H1 (cell line): ENCODE measurements around the gene ABCC9. TPM values are rescaled to one million over a fixed set of nuclear protein-coding genes. Genes with fewer than 3 reads are reported as not detected.
A peak's percentile ranks its signal among the peaks of the same experiment; 100 is the strongest.

Source experiments
- CTCF ChIA-PET: fragments of 300-600 bp; sonication (Branson Sonifier 250); formaldehyde crosslinking; loops from one replicate; lab custom pipeline; 2021; ENCODE audit not compliant: partially characterized antibody; lab: Charles Lee
- POLR2A ChIA-PET: fragments of 300-600 bp; sonication (Branson Sonifier 250); formaldehyde crosslinking; loops from one replicate; lab custom pipeline; 2021; ENCODE audit warnings: inconsistent platforms; ENCODE audit not compliant: partially characterized antibody; lab: Charles Lee
- DNase-seq, 2 experiments: peaks; one replicate each; pipeline versions ENCODE4 v3.0.0 to v3.0.0-alpha.2; 2010 to 2022; ENCODE audit warnings: low spot score in 2 of 2, low read depth in 1 of 2, mixed read lengths in 1 of 2
- FAIRE-seq: peaks from 2 replicates; lab custom pipeline; 2011; peaks lifted over from hg19 to GRCh38; lab: Jason Lieb, UNC
- H2AFZ ChIP-seq: 2 replicates; pipeline ENCODE4 v1.8.1; 2012; ENCODE audit warnings: low read length, inconsistent platforms
- H2AK5ac ChIP-seq: 2 replicates; pipeline ENCODE4 v1.6.1; 2013; ENCODE audit warnings: low read depth, low read length
- H2BK120ac ChIP-seq: replicated peaks from 2 replicates; pipeline ENCODE3; 2013; ENCODE audit warnings: low read depth, low read length, inconsistent platforms
- H2BK12ac ChIP-seq: 2 replicates; pipeline ENCODE4 v1.6.1; 2013; ENCODE audit warnings: low read depth, low read length
- H2BK15ac ChIP-seq: 2 replicates; pipeline ENCODE4 v1.6.1; 2013; ENCODE audit warnings: low read length
- H2BK20ac ChIP-seq: 2 replicates; pipeline ENCODE4 v1.6.1; 2013; ENCODE audit warnings: low read length
- H2BK5ac ChIP-seq: 2 replicates; pipeline ENCODE4 v1.6.1; 2013; ENCODE audit warnings: low read depth, low read length
- H3K14ac ChIP-seq: 2 replicates; pipeline ENCODE4 v1.6.1; 2013; ENCODE audit warnings: inconsistent platforms; ENCODE audit not compliant: insufficient read length
- H3K18ac ChIP-seq: 2 replicates; pipeline ENCODE4 v1.6.1; 2013; ENCODE audit warnings: low read length; ENCODE audit errors: extremely low read depth
- H3K23ac ChIP-seq: 2 replicates; pipeline ENCODE4 v1.6.1; 2013; ENCODE audit warnings: inconsistent platforms; ENCODE audit not compliant: insufficient read length
- H3K23me2 ChIP-seq: 2 replicates; pipeline ENCODE4 v1.6.1; 2013; ENCODE audit warnings: low read depth, low read length
- H3K27ac ChIP-seq: 2 replicates; pipeline ENCODE4 v1.6.1; 2011; ENCODE audit warnings: low read depth, low read length, inconsistent platforms
- H3K27me3 ChIP-seq, 4 experiments: replicated peaks in 1 of 4; 1 replicate in 1 of 4; 2 replicates in 3 of 4; pipeline versions ENCODE4 v1.6.1 to v1.8.1; 2011 to 2013; ENCODE audit warnings: low read length in 3 of 4, mild to moderate bottlenecking in 3 of 4, inconsistent platforms in 2 of 4, mixed read lengths in 2 of 4, moderate library complexity in 1 of 4; ENCODE audit not compliant: control insufficient read depth in 3 of 4, insufficient read depth in 3 of 4; ENCODE audit errors: extremely low read depth in 1 of 4
- H3K36me3 ChIP-seq, 4 experiments: 2 replicates each; pipeline versions ENCODE4 v1.6.1 to v1.8.1; 2011 to 2013; ENCODE audit warnings: mild to moderate bottlenecking in 4 of 4, low read length in 3 of 4, moderate library complexity in 2 of 4, control low read depth in 1 of 4, inconsistent platforms in 1 of 4; ENCODE audit not compliant: insufficient read depth in 4 of 4, control insufficient read depth in 2 of 4
- H3K4ac ChIP-seq: replicated peaks from 2 replicates; pipeline ENCODE3; 2013; ENCODE audit warnings: low read length, low read depth, mixed read lengths, inconsistent platforms; ENCODE audit not compliant: insufficient read length
- H3K4me1 ChIP-seq, 4 experiments: replicated peaks in 1 of 4; 1 replicate in 1 of 4; 2 replicates in 3 of 4; pipeline versions ENCODE4 v1.6.1 to v1.8.1; 2011 to 2013; ENCODE audit warnings: low read length in 3 of 4, inconsistent platforms in 2 of 4, mixed read lengths in 1 of 4; ENCODE audit not compliant: insufficient read depth in 4 of 4, control insufficient read depth in 3 of 4
- H3K4me2 ChIP-seq, 2 experiments: 2 replicates each; pipeline versions ENCODE4 v1.6.1 to v1.8.1; 2011 to 2013; ENCODE audit warnings: low read depth in 2 of 2, low read length in 2 of 2, control low read depth in 1 of 2, inconsistent platforms in 1 of 2, mild to moderate bottlenecking in 1 of 2; ENCODE audit not compliant: insufficient read depth in 1 of 2
- H3K4me3 ChIP-seq, 4 experiments: fragments of 200-600, 300-600 bp in 1 of 4; sonication (generic), shearing (Covaris generic), sonication (Bioruptor Twin) in 1 of 4; 2 replicates each; pipeline versions ENCODE4 v1.5.1 to v1.8.1; 2011 to 2016; ENCODE audit warnings: low read length in 4 of 4, low read depth in 3 of 4, control low read depth in 2 of 4, inconsistent platforms in 2 of 4, mild to moderate bottlenecking in 2 of 4, mixed read lengths in 1 of 4, moderate library complexity in 1 of 4; ENCODE audit not compliant: insufficient read depth in 2 of 4; ENCODE audit errors: extremely low read depth in 1 of 4
- H3K56ac ChIP-seq: replicated peaks from 2 replicates; pipeline ENCODE3; 2013; ENCODE audit warnings: low read depth, mild to moderate bottlenecking, mixed read lengths, low read length, inconsistent platforms; ENCODE audit not compliant: insufficient read length
- H3K79me1 ChIP-seq: 2 replicates; pipeline ENCODE4 v1.6.1; 2013; ENCODE audit warnings: low read depth, low read length, control low read depth
- H3K79me2 ChIP-seq, 2 experiments: 2 replicates each; pipeline versions ENCODE4 v1.6.1 to v1.8.1; 2012 to 2013; ENCODE audit warnings: low read length in 2 of 2, mild to moderate bottlenecking in 2 of 2, inconsistent platforms in 1 of 2; ENCODE audit not compliant: insufficient read depth in 2 of 2, control insufficient read depth in 1 of 2
- H3K9ac ChIP-seq, 4 experiments: replicated peaks in 1 of 4; 1 replicate in 1 of 4; 2 replicates in 3 of 4; pipeline versions ENCODE4 v1.6.1 to v1.8.1; 2011 to 2013; ENCODE audit warnings: low read depth in 3 of 4, low read length in 3 of 4, control low read depth in 2 of 4, mild to moderate bottlenecking in 2 of 4, moderate library complexity in 2 of 4, inconsistent platforms in 1 of 4; ENCODE audit errors: extremely low read depth in 1 of 4
- H3K9me3 ChIP-seq, 2 experiments: 2 replicates each; pipeline versions ENCODE4 v1.6.1 to v1.8.1; 2012 to 2013; ENCODE audit warnings: mild to moderate bottlenecking in 2 of 2, moderate library complexity in 2 of 2, control low read depth in 1 of 2, inconsistent platforms in 1 of 2, low read depth in 1 of 2, low read length in 1 of 2, mixed read lengths in 1 of 2; ENCODE audit not compliant: insufficient read depth in 2 of 2
- H4K20me1 ChIP-seq, 2 experiments: replicated peaks in 1 of 2; 2 replicates each; pipeline versions ENCODE3 to v1.8.1; 2011 to 2013; ENCODE audit warnings: inconsistent platforms in 2 of 2, low read length in 2 of 2, mild to moderate bottlenecking in 1 of 2; ENCODE audit not compliant: insufficient read depth in 2 of 2, control insufficient read depth in 1 of 2
- H4K5ac ChIP-seq: 2 replicates; pipeline ENCODE4 v1.6.1; 2013; ENCODE audit warnings: low read length, low read depth, mixed read lengths, inconsistent platforms; ENCODE audit not compliant: insufficient read length
- H4K8ac ChIP-seq: 2 replicates; pipeline ENCODE4 v1.8.0; 2013; ENCODE audit warnings: mild to moderate bottlenecking, moderate library complexity, low read length, inconsistent platforms; ENCODE audit not compliant: insufficient read depth; ENCODE audit errors: extremely low read depth
- H4K91ac ChIP-seq: replicated peaks from 2 replicates; pipeline ENCODE3; 2013; ENCODE audit warnings: low read length, mixed read lengths, inconsistent platforms; ENCODE audit not compliant: insufficient read length
- CBX5 ChIP-seq: fragments of 300-800, 300-1000 bp; sonication (generic); IDR thresholded peaks from 2 replicates; pipeline ENCODE4 v1.7.1; 2016; ENCODE audit warnings: antibody characterized with exemption, low read length, low read depth
- CTCF ChIP-seq, 3 experiments: IDR thresholded peaks; 1 replicate in 2 of 3; 2 replicates in 1 of 3; pipeline versions ENCODE4 v1.5.1 to v1.6.1; 2011; ENCODE audit warnings: low read length in 3 of 3, mild to moderate bottlenecking in 3 of 3, inconsistent platforms in 2 of 3, low read depth in 1 of 3, moderate library complexity in 1 of 3; ENCODE audit not compliant: insufficient read depth in 1 of 3; ENCODE audit errors: control extremely low read depth in 1 of 3
- RAD21 ChIP-seq, 2 experiments: IDR thresholded peaks in 1 of 2; conservative IDR thresholded peaks in 1 of 2; 2 replicates each; pipeline ENCODE4 v1.6.1; 2011; ENCODE audit warnings: low read depth in 2 of 2, low read length in 2 of 2, improper control_type of control experiment in 1 of 2, inconsistent platforms in 1 of 2, mild to moderate bottlenecking in 1 of 2, moderate library complexity in 1 of 2
- WGBS, 2 experiments: shearing (Covaris generic) in 1 of 2; methylation state at CpG; one replicate each; pipeline versions ENCODE4 v1.1.6 to v1.1.7; 2013 to 2015; ENCODE audit warnings: low lambda C conversion rate in 2 of 2, mixed read lengths in 2 of 2, inconsistent platforms in 1 of 2, low coverage in 1 of 2, missing lambda C conversion rate in 1 of 2; ENCODE audit not compliant: insufficient replicate concordance in 2 of 2, insufficient coverage in 1 of 2, insufficient read length in 1 of 2; ENCODE audit errors: extremely low coverage in 1 of 2, missing lambda C conversion rate in 1 of 2; 5-methylcytosine and 5-hydroxymethylcytosine counted together
- polyA plus RNA-seq, 7 experiments: library from polyadenylated mRNA; depleted of rRNA in 3 of 7; stranded (reverse) in 5 of 7; unstranded in 2 of 7; fragments of >200 nt in 5 of 7; fragments of 200-250 nt in 2 of 7; gene quantifications; 1 replicate in 5 of 7; 2 replicates in 1 of 7; 4 replicates in 1 of 7; pipeline versions ENCODE4 v1.2.1 to v1.2.3, GENCODE V29; 2011 to 2013; ENCODE audit warnings: missing spikeins in 2 of 7, mixed read lengths in 2 of 7
- total RNA-seq: library from RNA; stranded (reverse); fragmentation: NEBNext Ultra II Directional; extraction: Animal tissue kit (Norgen Biotek cat#: 25700); gene quantifications from 2 replicates; pipeline ENCODE4 v1.2.1, GENCODE V29; 2021

The ABCC9 gene
- total and polyA plus RNA-seq, 2 of the 8 experiments (the other 6 are each of a cell fraction or from before 2014, with no cell fraction given), result under 0.01 TPM; not detected in 1

DNA sequence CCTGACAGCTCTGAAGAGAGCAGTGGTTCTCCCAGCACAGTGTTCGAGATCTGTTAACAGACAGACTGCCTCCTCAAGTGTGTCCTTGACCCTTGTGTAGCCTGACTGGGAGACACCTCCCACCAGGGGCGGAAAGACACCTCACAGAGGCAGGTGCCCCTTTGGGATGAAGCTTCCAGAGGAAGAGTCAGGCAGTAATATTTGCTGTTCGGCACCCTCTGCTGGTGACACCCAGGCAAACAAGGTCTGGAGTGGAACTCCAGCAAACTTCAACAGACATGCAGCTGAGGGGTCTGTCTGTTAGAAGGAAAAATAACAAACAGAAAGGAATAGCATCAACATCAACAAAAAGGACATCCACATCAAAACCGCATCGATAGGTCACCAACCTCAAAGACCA lies 21.6 kb upstream of the ABCC9 start:
- Histone ChIP-seq H2BK20ac (no peak overlapping the region), H2BK12ac (no peak overlapping the region), H2BK15ac (no peak overlapping the region), H4K5ac (no peak overlapping the region), H3K4ac (no peak overlapping the region), H4K91ac (no peak overlapping the region), H2AFZ (no peak overlapping the region; the same call in 1 of the 2 replicates), H3K23me2 (no peaks in the 10 kb centered on the region), H3K4me2 (no peak overlapping the region), H2BK5ac (no peak overlapping the region), H4K8ac (no peak overlapping the region), H2BK120ac (no peak overlapping the region), H3K4me1 (no peaks in the 10 kb centered on the region), H3K56ac (no peak overlapping the region), H3K18ac (no peak overlapping the region), H3K79me2 (no peaks in the 10 kb centered on the region), H3K27ac (no peak overlapping the region), H4K20me1 (no peaks in the 10 kb centered on the region), H3K79me1 (no peaks in the 10 kb centered on the region), H3K14ac (no peak overlapping the region), H2AK5ac (no peak overlapping the region), H3K9ac (no peak overlapping the region), H3K36me3 (no peaks in the 10 kb centered on the region), H3K9me3 (0 out of 4 replicates have a peak, but pooled peaks cover 0 to 5% of the 10 kb centered on the region in 2 experiments), H3K23ac (no peak overlapping the region), H3K4me3 (no peak overlapping the region), H3K27me3 (no peaks in the 10 kb centered on the region)
- FAIRE-seq (no peak), DNase-seq (no peak)
- peak; percentile 17 to 40; a peak in 3 of 4 replicates for TF ChIP-seq RAD21 (IDR thresholded peaks at IDR 0.05 in 1 of 2, conservative IDR thresholded peaks at IDR 0.05 in 1 of 2; ENCODE audit: low read depth in 2 of 2, low read length in 2 of 2)
- peak; percentile 25 to 33 (median 29); a peak in 3 of 4 replicates for TF ChIP-seq CTCF (IDR thresholded peaks at IDR 0.05; ENCODE audit: control extremely low read depth in 1 of 3, insufficient read depth in 1 of 3, low read depth in 1 of 3, low read length in 3 of 3)
- no peak for TF ChIP-seq CBX5
- ChIA-PET POLR2A (no interaction called here), CTCF (interaction anchor here (1.0 to 1.3 kb wide), 5 partner anchors 8 to 265 kb away, joined by 3 to 4 read pairs (median 3); no protein-coding TSS in a partner anchor)
- WGBS, 2 experiments, result 88% methylated on average over 5 of the region's 5 CpGs; no CpG with 5 or more reads in 1 of the 2 experiments
